Vagina (tissue), 2 donors: ENCODE results near the gene MMP7. TPM values are rescaled to one million over a fixed set of nuclear protein-coding genes. Genes with fewer than 3 reads are reported as not detected.

ENCODE experiments used
- DNase-seq, 2 donors: peaks; one replicate each; pipeline ENCODE4 v3.0.0-alpha.2; 2017; ENCODE audit errors: extremely low spot score in 2 of 2
- H3K27ac ChIP-seq: fragments of 200-600 bp; sonication (generic); one replicate; pipeline ENCODE4 v1.5.1; 2019
- H3K27me3 ChIP-seq: fragments of 200-600 bp; sonication (generic); one replicate; pipeline ENCODE4 v1.5.1; 2019
- H3K36me3 ChIP-seq, 2 donors: fragments of 200-600 bp; sonication (generic); one replicate each; pipeline ENCODE4 v1.5.1; 2017 to 2019
- H3K4me1 ChIP-seq: fragments of 200-600 bp; sonication (generic); one replicate; pipeline ENCODE4 v1.5.1; 2019
- H3K4me3 ChIP-seq, 2 donors: fragments of 200-600 bp; sonication (generic); 1 replicate in 1 of 2; 2 replicates in 1 of 2; pipeline ENCODE4 v1.5.1; 2016 to 2019
- H3K9me3 ChIP-seq: fragments of 200-600 bp; sonication (generic); one replicate; pipeline ENCODE4 v1.5.1; 2019
- CTCF ChIP-seq, 3 experiments: fragments of 450-650 bp in 2 of 3; fragments of 200-600 bp in 1 of 3; sonication (generic) in 1 of 3; IDR thresholded peaks; one replicate each; pipeline ENCODE4 v1.5.1; 2017 to 2019; ENCODE audit warnings: antibody characterized with exemption in 3 of 3, mild to moderate bottlenecking in 2 of 3, moderate library complexity in 2 of 3
- POLR2A ChIP-seq, 2 donors: fragments of 450-650 bp; IDR thresholded peaks; one replicate each; pipeline ENCODE4 v1.6.1; 2017; ENCODE audit warnings: antibody characterized with exemption in 2 of 2, mild to moderate bottlenecking in 2 of 2, moderate library complexity in 2 of 2
- POLR2AphosphoS5 ChIP-seq, 2 donors: sonication (generic); formaldehyde crosslinking; IDR thresholded peaks; one replicate each; pipeline ENCODE4 v1.9.0; 2017; ENCODE audit warnings: antibody characterized with exemption in 2 of 2, mild to moderate bottlenecking in 2 of 2, low read depth in 1 of 2; ENCODE audit not compliant: insufficient read depth in 1 of 2
- intact Hi-C: fragments of 100-400 bp; cut with DNase I; formaldehyde crosslinking; loops from one replicate; pipeline ENCODE4 v1.15.1; 2023
- total RNA-seq: library from RNA; depleted of rRNA; stranded (reverse); fragments of >200 nt; gene quantifications from one replicate; pipeline ENCODE4 v1.2.3, GENCODE V29; 2016

Gene MMP7
- total RNA-seq, 1 donor from 2014 or later: 6.9 TPM

GRCh38 chr11:102487214-102487613 is 43.3 kb downstream of the MMP7 start:
- DNase-seq: no peak
- H3K9me3 ChIP-seq: no peaks in the 10 kb centered on the region

GRCh38 chr11:102486584-102486983 is 44.0 kb downstream of the MMP7 start:
- Histone ChIP-seq H3K4me3 (no peak overlapping the region), H3K27ac (no peak overlapping the region), H3K36me3 (no peaks in the 10 kb centered on the region), H3K27me3 (no peaks in the 10 kb centered on the region), H3K4me1 (no peaks in the 10 kb centered on the region), H3K9me3 (no peaks in the 10 kb centered on the region)
- intact Hi-C loops: no loop called here
- TF ChIP-seq POLR2AphosphoS5 (IDR thresholded peaks at IDR 0.05; ENCODE audit: insufficient read depth in 1 of 2, low read depth in 1 of 2) (no peak), POLR2A (IDR thresholded peaks at IDR 0.05) (no peak), CTCF (IDR thresholded peaks at IDR 0.05) (no peak)
- no peak for DNase-seq

More at GRCh38 chr11:102487214-102487613, 43.3 kb downstream of the MMP7 start:
- H3K27me3 ChIP-seq: no peaks in the 10 kb centered on the region
- H3K4me3 ChIP-seq: no peak overlapping the region
- no peak for TF ChIP-seq POLR2AphosphoS5 (IDR thresholded peaks at IDR 0.05; ENCODE audit: insufficient read depth in 1 of 2, low read depth in 1 of 2)
- TF ChIP-seq CTCF (IDR thresholded peaks at IDR 0.05): no peak
- no peak for TF ChIP-seq POLR2A (IDR thresholded peaks at IDR 0.05)
- intact Hi-C loops: no loop called here
- H3K27ac ChIP-seq: no peak overlapping the region
- H3K4me1 ChIP-seq: no peaks in the 10 kb centered on the region
- H3K36me3 ChIP-seq: no peaks in the 10 kb centered on the region

DNA sequence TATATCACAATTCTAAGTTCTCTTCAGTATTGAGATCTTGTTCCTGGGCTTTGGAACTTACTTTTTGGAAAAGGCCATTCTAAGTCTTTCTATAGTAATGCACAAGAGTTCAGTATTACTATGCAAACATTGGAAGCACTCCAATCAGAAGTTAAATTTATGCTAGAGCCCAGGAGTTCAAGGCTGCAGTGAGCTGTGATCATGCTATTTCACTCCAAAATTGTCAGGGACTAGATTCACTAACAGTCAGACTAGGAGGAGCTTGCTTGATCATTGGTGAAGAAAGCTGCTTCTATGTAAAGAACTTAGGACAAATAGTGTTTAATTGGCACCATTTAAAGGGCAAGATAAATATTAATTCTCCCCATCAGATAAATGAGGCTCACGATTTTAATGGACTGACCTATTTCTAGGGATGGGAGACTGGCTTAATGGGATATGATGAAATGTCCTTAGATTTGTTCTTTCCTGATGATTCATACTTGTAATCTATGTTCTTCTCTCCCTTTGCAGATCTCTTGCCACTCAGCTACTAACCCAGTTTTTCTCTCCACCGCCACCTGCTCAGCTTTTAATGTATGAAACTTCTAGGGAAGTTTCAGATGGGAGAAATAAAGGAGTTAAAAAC is 45.3 kb downstream of the MMP7 start:
- no peak for TF ChIP-seq POLR2A (IDR thresholded peaks at IDR 0.05)
- peak in 1 of 2 donors; percentile 32 for TF ChIP-seq POLR2AphosphoS5 (IDR thresholded peaks at IDR 0.05; ENCODE audit: insufficient read depth in 1 of 2, low read depth in 1 of 2)
- Histone ChIP-seq H3K27me3 (no peaks in the 10 kb centered on the region), H3K9me3 (no peaks in the 10 kb centered on the region), H3K27ac (no peak overlapping the region), H3K36me3 (no peaks in the 10 kb centered on the region), H3K4me3 (no peak overlapping the region), H3K4me1 (no peaks in the 10 kb centered on the region)
- no peak for DNase-seq
- intact Hi-C loops: no loop called here

DNA sequence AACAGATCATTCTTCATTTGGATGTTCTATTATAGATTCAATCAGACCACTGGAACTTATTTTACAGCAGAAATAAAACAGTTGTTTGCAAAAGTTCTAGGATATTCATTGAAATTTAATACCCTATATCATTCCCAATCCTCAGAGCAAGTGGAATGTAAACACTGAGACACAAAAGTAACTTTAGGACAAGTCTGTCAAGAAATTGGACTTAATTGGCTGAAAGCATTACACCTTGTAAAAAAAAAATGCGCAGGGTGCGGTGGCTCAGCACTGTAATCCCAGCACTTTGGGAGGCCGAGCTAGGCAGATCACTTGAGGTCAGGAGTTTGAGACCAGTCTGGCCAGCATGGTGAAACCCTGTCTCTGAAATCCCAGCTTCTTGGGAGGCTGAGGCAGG is 48.1 kb downstream of the MMP7 start:
- Histone ChIP-seq H3K4me1 (no peaks in the 10 kb centered on the region), H3K27ac (no peak overlapping the region), H3K36me3 (no peaks in the 10 kb centered on the region), H3K27me3 (no peaks in the 10 kb centered on the region), H3K9me3 (no peaks in the 10 kb centered on the region), H3K4me3 (no peak overlapping the region)
- no peak for DNase-seq
- intact Hi-C loops: no loop called here
- no peak for TF ChIP-seq POLR2A (IDR thresholded peaks at IDR 0.05)
- no peak for TF ChIP-seq POLR2AphosphoS5 (IDR thresholded peaks at IDR 0.05; ENCODE audit: insufficient read depth in 1 of 2, low read depth in 1 of 2)
- no peak for TF ChIP-seq CTCF (IDR thresholded peaks at IDR 0.05)

DNA sequence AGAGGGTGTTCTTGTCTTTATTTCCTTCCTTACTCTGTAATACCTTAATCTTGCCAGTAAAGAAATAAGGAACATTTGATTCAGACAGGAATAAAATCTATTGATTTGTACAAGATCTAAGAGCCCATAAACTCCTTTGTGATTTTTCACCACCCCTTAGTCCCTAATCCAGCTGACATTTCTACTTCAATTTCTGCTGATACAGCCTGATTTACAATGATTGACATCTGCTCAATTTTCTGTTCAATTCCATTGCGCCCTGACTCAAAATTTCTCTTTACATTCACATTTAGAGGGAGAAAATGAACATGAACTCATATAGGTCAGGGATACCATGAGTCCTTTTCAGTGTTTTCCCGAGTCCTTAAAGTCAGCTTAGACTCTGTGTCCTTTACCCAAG is 50.8 kb downstream of the MMP7 start:
- H3K4me3 ChIP-seq: no peak overlapping the region
- no peaks in the 10 kb centered on the region for H3K36me3 ChIP-seq
- TF ChIP-seq POLR2AphosphoS5 (IDR thresholded peaks at IDR 0.05; ENCODE audit: insufficient read depth in 1 of 2, low read depth in 1 of 2) (no peak), POLR2A (IDR thresholded peaks at IDR 0.05) (no peak), CTCF (IDR thresholded peaks at IDR 0.05) (no peak)
- no peak for DNase-seq
- no peaks in the 10 kb centered on the region for H3K9me3 ChIP-seq
- peaks cover 15% of the 10 kb centered on the region for H3K4me1 ChIP-seq
- no peak overlapping the region for H3K27ac ChIP-seq
- no peaks in the 10 kb centered on the region for H3K27me3 ChIP-seq
- intact Hi-C loops: no loop called here
